ENCODE data around the gene SLC44A3.

SLC44A3 gene

GRCh38 chr1:94776474-94776873 lies 43.7 kb upstream of the SLC44A3 start:
- no peak for TF ChIP-seq CTCF (IDR thresholded peaks at IDR 0.05; ENCODE audit: low read depth, low read length)
- no peaks in the 10 kb centered on the region for H3K27me3 ChIP-seq (ENCODE audit: insufficient read depth, low read depth, severe bottlenecking)
- H3K4me3 ChIP-seq (ENCODE audit: low read depth, low read length) = no peak overlapping the region
- no peaks in the 10 kb centered on the region for H3K9me3 ChIP-seq (ENCODE audit: severe bottlenecking)
- no peak overlapping the region for H3K27ac ChIP-seq
- H3K36me3 ChIP-seq = no peaks in the 10 kb centered on the region
- DNase-seq = no peak

GRCh38 chr1:94777281-94777680 lies 42.9 kb upstream of the SLC44A3 start:
- Histone ChIP-seq H3K27me3 (ENCODE audit: insufficient read depth, low read depth, severe bottlenecking) (no peaks in the 10 kb centered on the region), H3K9me3 (ENCODE audit: severe bottlenecking) (no peaks in the 10 kb centered on the region), H3K27ac (no peak overlapping the region), H3K4me3 (ENCODE audit: low read depth, low read length) (no peak overlapping the region), H3K36me3 (no peaks in the 10 kb centered on the region)
- no peak for TF ChIP-seq CTCF (IDR thresholded peaks at IDR 0.05; ENCODE audit: low read depth, low read length)
- no peak for DNase-seq

GRCh38 chr1:94778808-94779207 lies 41.3 kb upstream of the SLC44A3 start:
- H3K27me3 ChIP-seq (ENCODE audit: insufficient read depth, low read depth, severe bottlenecking) = no peaks in the 10 kb centered on the region
- H3K9me3 ChIP-seq (ENCODE audit: severe bottlenecking) = no peaks in the 10 kb centered on the region
- no peak overlapping the region for H3K4me3 ChIP-seq (ENCODE audit: low read depth, low read length)
- DNase-seq = no peak
- no peak overlapping the region for H3K27ac ChIP-seq
- no peaks in the 10 kb centered on the region for H3K36me3 ChIP-seq
- no peak for TF ChIP-seq CTCF (IDR thresholded peaks at IDR 0.05; ENCODE audit: low read depth, low read length)

- H3K27ac ChIP-seq = no peak overlapping the region
Observed at GRCh38 chr1:94783342-94784189, 36.6 kb upstream of the SLC44A3 start.

GRCh38 chr1:94784190-94784515 lies 36.0 kb upstream of the SLC44A3 start:
- H3K27ac ChIP-seq = no peak overlapping the region
- DNase-seq = no peak
- H3K36me3 ChIP-seq = no peaks in the 10 kb centered on the region
- no peak overlapping the region for H3K4me3 ChIP-seq (ENCODE audit: low read depth, low read length)
- H3K27me3 ChIP-seq (ENCODE audit: insufficient read depth, low read depth, severe bottlenecking) = no peaks in the 10 kb centered on the region
- no peaks in the 10 kb centered on the region for H3K9me3 ChIP-seq (ENCODE audit: severe bottlenecking)
- TF ChIP-seq CTCF (IDR thresholded peaks at IDR 0.05; ENCODE audit: low read depth, low read length) = no peak

More at GRCh38 chr1:94783342-94784189, 36.6 kb upstream of the SLC44A3 start:
- Histone ChIP-seq H3K9me3 (ENCODE audit: severe bottlenecking) (no peaks in the 10 kb centered on the region), H3K27me3 (ENCODE audit: insufficient read depth, low read depth, severe bottlenecking) (no peaks in the 10 kb centered on the region), H3K4me3 (ENCODE audit: low read depth, low read length) (no peak overlapping the region), H3K36me3 (no peaks in the 10 kb centered on the region)
- no peak for DNase-seq
- no peak for TF ChIP-seq CTCF (IDR thresholded peaks at IDR 0.05; ENCODE audit: low read depth, low read length)

- Histone ChIP-seq H3K4me3 (ENCODE audit: low read depth, low read length) (no peak overlapping the region), H3K27me3 (ENCODE audit: insufficient read depth, low read depth, severe bottlenecking) (no peaks in the 10 kb centered on the region), H3K9me3 (ENCODE audit: severe bottlenecking) (no peaks in the 10 kb centered on the region), H3K36me3 (no peaks in the 10 kb centered on the region), H3K27ac (no peak overlapping the region)
- DNase-seq = no peak
- TF ChIP-seq CTCF (IDR thresholded peaks at IDR 0.05; ENCODE audit: low read depth, low read length) = no peak
Observed at GRCh38 chr1:94787691-94788090, 32.5 kb upstream of the SLC44A3 start.

All from WERI-Rb-1 (cell line).